Jurkat, Clone E6-1 (cell line): ENCODE results near the gene RCC1.
A peak's percentile ranks its signal among the peaks of the same experiment; 100 is the strongest.
"Not testable (repeated sequence)": the region's sequence is repeated elsewhere in the genome, so short reads cannot be mapped to it uniquely, and the experiment has no call there.

Source experiments
- DNase-seq: peaks from one replicate; pipeline ENCODE4 v3.0.0-alpha.2; 2011; ENCODE audit warnings: low read depth, low spot score
- H3K4me3 ChIP-seq: 2 replicates; pipeline ENCODE4 v1.5.1; 2011; ENCODE audit warnings: mild to moderate bottlenecking, low read length, control low read depth, moderate library complexity

RCC1 gene

DNA sequence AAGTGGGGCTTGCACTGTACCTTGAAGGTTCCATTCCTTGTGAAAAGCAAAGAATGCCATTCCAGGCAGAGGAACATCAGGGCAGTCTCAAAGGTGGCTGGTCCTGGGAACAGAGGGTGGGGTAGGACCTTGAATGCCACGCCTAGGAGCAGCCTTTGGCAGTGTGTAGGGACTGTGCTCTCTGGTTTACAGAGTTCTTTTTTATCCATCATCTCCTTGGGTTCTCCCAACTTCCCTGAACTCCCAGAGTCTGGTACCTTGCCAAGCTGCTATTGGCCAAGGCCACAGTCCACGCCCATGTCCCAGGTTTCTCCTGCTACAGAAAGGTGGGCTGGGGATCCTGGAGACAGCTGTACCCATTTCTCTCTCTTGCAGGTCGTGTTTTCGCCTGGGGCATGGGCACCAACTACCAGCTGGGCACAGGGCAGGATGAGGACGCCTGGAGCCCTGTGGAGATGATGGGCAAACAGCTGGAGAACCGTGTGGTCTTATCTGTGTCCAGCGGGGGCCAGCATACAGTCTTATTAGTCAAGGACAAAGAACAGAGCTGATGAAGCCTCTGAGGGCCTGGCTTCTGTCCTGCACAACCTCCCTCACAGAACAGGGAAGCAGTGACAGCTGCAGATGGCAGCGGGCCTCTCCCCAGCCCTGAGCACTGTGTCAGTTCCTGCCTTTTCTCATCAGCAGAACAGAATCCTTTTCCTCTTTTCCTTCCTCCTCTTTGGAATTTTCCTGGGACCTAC, 31.8 kb downstream of the RCC1 start:
- no peak for DNase-seq

DNA sequence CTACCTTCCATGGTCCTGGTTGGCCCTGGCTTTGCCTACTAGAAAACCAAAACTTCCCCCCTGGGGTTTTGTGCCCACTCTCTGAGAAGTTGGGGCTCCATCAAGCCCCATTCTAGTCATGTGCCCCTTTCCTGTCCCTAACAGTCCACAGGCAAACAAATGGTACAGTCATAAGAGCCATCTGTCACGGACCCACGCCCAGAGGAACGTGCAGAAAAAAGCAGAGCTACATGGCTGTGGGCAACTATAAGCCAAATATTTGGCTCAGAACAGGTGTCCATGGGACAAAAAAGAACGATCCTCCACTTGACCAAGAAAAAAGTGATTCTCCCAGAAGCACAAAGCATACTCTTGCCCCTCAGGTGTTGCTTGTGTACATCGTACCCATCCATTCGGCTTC, 32.4 kb downstream of the RCC1 start:
- DNase-seq: no peak
- no peak overlapping the region for H3K4me3 ChIP-seq

More for the DNA sequence above, 31.8 kb downstream of the RCC1 start:
- H3K4me3 ChIP-seq: no peak overlapping the region

DNA sequence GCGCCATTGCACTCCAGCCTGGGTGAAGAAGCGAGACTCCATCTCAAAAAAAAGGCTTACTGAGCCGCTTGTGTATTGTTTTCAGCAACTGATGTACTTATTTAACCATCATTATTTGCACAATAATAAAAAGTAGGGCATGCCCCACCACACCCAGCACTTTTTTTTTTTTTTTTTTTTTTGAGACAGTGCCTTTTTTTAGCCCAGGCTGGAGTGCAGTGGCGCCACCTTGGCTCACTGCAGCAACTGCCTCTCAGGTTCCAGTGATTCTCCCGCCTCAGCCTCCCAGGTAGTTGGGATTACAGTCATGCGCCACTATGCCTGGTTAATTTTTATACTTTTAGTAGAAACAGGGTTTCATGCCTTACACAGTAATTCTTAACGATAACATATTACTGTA, 34.8 kb downstream of the RCC1 start:
- DNase-seq: no peak
- no peak overlapping the region for H3K4me3 ChIP-seq

DNA sequence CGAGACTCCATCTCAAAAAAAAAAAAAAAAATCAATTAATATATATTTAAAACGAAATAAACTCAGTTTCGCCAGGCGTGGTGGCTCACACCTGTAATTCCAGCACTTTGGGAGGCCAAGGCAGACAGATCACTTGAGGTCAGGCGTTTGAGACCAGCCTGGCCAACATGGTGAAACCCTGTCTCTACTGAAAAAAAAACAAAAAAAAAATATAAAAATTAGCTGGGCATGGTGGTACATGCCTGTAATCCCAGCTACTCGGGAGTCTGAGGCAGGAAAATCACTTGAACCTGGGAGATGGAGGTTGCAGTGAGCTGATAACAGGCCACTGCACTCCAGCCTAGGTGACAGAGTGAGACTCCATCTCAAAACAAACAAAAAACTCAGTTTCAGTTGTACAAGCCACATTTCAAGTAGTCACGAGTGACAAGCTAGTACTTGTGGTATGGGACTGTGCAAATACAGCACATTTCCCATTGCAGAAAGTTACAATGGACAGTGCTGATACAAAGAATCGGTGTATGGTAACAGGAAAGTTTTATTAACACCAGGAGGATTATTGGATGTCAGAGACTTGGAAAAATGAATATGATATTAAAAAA, 35.7 kb downstream of the RCC1 start:
- DNase-seq: not testable (repeated sequence)

DNA sequence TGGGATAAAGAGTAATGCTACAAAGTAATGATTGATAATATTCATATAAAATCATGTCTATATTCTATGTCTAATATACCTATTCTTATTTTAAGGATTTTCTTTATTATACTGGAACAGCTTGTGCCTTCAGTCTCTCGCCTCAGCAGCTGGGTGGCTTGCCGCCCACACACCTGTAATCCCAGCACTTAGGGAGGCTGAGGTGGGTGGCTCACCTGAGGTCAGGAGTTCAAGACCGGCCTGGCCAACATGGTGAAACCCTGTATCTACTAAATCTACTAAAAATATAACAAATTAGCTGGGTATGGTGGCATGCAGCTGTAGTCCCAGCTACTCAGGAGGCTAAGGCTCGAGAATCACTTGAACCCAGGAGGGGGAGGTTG, 39.4 kb downstream of the RCC1 start:
- DNase-seq: no peak
- H3K4me3 ChIP-seq: no peak overlapping the region

More for the DNA sequence above, 35.7 kb downstream of the RCC1 start:
- H3K4me3 ChIP-seq: not testable (repeated sequence)

DNA sequence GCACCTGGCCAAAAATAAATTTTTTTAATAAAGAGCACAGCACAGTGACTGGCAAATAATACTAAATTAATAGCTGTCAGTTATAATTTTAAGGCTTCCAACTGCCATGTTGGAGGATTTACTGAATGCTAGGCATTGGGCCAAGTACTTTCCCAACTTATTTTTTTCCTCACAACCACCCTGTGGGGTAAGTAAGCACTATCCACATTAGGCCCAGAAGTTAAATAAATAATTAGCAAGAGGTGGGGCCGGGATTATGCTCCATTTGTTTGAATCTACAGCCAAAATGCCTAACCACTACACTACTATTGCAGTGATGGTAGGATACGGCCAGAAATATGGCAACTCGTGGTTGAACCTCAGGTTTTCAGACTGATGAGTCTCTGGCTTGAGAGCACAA, 42.5 kb downstream of the RCC1 start:
- DNase-seq: no peak

DNA sequence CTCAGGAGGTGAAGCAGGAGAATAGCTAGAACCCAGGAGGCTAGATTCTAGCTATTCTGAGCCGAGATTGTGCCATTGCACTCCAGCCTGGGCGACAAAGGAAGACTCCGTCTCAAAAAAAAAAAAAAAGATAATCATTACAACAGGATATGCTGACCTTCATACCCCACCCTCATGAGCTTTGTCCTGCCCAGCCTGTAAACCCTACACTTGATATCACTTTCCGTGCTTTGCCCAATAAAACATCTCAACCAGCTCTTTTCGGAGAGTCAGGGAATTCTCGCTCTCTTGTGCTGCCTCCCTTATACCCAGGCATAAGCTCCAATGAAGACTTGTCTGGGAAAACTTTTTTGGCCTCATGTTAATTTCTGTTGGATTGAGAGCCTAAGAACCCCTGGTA, 45.5 kb downstream of the RCC1 start:
- no peak for DNase-seq
- H3K4me3 ChIP-seq: no peak overlapping the region

More for the DNA sequence above, 42.5 kb downstream of the RCC1 start:
- H3K4me3 ChIP-seq: no peak overlapping the region

DNA sequence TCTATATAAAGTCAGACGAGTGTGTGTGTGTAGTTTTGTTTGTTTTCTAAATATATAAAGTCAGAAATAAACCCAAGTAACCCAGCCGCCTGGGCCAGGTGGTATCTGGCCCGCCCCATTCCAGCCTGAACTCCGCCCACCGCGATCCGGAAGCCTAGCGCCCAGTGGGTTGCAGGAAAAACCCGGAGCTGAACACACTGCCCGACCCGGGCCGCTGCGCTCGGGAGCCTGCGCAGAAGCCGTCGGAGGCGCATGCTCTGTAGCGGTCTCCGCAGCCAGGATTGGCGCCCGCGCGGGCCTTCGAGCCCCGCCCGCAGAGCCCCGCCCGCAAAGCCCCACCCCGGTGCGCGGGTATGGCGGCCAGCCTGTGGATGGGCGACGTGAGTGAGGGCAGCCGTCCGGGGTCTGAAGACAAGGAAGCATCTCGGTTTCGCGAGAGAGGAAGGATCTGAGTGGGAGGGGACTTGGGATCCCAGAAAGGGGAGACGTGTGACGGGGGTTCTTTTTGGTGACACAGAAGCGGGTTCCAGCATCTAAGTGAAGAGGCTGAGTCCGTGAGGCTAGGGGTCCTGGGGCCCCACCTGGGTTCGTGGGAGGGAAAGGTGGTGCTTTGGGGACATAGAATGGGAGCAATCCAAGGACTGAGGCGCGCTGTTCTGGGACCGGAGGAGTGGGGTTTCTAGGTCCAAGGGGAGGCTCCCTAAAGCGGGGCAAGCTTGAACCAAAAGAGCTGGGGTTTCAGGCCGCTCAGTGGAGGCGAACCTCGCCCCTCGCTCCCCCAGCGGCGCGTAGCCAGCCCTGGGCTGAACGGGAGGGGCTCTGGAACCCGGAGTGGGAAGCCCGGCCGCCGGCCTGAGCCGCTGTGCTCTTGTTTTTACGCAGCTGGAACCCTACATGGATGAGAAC, 47.2 kb downstream of the RCC1 start, which contains the start of gene TRNAU1AP:
TSS of gene TRNAU1AP (plus strand) at position 328 of the 906 bp plus-strand sequence. CDS start at position 354, 26 bp downstream.
- H3K4me3 ChIP-seq: peak within 1 kb of the TSS; percentile 93
- DNase-seq: peak; percentile 94

DNA sequence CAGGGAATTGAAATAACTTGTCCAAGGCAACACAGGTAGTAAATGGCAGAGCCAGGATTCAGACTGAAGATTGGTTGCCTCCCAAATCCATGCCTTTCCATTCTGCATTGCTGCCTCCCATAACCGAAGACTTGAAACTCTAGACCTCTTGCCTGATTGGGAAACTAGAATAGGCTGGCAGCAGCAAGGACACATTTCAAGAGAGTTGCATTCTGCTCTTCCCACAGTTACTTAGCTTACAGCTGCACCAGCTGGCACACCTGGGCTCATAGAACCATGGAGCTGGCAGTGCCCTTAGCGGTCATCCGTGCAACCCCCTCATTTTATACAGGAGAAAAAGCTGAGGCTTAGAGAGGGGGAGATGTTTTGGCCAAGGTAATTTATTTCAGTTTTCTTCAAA, 55.0 kb downstream of the RCC1 start:
- no peak for DNase-seq
- H3K4me3 ChIP-seq: no peak overlapping the region

DNA sequence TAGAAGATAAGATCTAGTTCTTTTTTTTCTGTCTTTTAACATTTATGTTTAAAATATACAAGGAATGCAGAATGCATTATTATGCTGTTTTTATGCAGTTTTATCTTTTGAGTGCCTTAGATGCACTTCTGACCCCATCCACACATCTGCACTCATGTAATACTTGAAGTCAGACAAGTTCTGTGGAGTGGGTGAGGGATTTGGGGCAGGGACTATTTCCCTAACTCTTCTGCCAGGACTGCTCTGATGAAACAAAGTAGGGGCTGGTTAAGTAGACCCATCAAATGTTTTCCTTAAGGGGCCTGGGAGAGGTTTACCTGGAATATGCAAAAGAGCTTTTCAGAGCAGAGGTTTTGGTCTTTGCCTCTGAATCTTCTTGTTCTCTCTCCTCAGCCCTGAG, 58.5 kb downstream of the RCC1 start:
- no peak for DNase-seq
- no peak overlapping the region for H3K4me3 ChIP-seq

DNA sequence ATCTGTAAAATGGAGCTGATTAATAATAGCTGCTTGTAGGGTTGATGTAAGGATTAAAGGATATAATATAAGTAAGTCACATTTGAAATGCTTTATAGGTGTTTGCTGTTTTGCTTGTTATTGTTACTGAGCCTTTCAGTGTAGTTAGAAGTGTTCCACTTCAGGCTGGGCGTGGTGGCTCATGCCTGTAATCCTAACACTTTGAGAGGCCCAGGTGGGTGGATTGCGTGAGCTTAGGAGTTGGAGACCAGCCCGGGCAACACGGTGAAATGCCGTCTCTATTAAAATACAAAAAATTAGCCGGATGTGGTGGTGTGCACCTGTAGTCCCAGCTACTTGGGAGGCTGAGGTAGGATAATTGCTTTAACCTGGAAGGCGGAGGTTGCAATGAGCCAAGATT, 59.2 kb downstream of the RCC1 start:
- H3K4me3 ChIP-seq: no peak overlapping the region
- DNase-seq: no peak

DNA sequence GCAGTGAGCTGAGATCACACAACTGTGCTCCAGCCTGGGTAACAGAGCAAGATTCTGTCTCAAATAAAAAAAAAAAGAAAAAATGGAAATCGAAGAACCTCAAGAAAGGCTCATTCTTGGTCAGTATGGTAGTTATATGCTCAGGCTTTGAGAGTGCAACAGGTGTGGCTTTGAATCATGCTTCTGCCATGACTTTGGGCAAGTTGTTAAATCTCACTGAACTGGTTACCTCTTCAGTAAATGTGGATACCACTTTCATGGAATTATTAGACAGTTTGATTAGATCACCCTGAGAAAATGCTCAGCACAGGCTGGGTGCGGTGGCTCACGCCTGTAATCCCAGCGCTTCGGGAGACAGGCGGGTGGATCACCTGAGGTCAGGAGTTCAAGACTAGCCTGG, 59.9 kb downstream of the RCC1 start:
- no peak overlapping the region for H3K4me3 ChIP-seq

DNA sequence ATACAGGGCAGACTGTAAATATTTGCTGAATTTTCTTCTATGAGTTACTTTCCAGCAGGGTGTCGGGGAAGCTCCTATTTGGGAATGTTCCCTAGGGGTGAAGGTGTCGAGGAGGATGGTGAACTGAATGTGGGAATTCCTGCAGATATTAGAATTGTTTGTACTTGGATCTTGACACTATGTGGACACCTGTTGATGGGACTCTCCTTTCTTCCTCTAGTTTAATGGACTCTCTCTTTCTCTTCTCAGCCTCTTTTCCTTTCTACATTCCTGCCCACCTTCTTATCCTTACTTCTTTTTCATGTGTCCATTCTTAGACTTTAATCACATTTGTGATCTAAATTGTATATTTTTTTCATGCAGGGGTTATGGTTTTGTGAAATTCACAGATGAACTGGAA, 61.1 kb downstream of the RCC1 start:
- DNase-seq: no peak
- H3K4me3 ChIP-seq: no peak overlapping the region

More for the DNA sequence above, 59.9 kb downstream of the RCC1 start:
- DNase-seq: no peak

DNA sequence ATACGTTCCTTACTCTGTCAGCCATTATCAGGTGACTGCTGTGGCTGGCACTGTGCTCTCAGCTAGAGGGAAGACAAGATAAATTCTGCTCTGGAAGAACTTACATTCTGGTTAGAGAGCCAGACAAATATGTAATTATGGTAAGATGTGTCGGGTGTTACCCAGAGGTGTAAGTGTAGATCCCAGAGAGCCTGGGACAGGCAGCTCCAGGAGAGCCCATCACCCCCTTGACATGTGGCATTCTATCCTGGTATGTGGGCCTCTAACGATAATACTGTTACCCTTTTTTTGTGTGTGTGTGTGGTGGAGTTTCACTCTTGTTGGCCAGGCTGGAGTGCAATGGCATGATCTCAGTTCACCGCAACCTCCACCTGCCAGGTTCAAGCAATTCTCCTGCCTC, 66.1 kb downstream of the RCC1 start:
- no peak for DNase-seq
- no peak overlapping the region for H3K4me3 ChIP-seq

DNA sequence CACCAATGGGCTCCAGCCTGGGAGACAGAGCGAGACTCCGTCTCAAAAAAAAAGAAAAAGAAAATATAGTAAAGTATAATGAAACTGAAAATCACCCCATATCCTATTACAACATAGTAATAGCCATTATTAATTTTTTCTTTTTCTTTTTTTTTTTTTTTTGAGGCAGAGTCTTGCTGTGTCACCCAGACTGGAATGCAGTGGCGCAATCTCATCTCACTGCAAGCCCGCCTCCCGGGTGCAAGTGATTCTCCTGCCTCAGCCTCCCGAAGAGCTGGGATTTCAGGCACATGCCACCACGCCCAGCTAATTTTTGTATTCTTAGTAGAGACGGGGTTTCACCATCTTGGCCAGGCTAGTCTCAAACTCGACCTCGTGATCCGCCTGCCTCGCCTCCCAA, 67.0 kb downstream of the RCC1 start:
- not testable (repeated sequence) for DNase-seq, H3K4me3 ChIP-seq

DNA sequence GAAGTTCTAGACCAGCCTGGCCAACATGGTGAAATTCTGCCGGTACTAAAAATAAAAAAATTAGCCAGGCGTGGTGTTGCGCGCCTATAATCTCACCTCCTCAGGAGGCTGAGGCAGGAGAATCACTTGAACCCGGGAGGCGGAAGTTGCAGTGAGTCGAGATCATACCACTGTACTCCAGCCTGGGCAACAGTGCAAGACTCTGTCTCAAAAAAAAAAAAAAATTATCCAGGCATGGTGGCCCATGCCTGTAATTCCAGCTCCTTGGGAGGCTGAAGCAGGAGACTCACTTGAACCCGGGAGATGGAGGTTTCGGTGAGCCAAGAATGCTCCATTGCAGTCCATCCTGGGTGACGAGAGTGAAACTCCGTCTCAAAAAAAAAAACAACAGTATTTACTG, 67.7 kb downstream of the RCC1 start:
- DNase-seq: no peak
- no peak overlapping the region for H3K4me3 ChIP-seq

DNA sequence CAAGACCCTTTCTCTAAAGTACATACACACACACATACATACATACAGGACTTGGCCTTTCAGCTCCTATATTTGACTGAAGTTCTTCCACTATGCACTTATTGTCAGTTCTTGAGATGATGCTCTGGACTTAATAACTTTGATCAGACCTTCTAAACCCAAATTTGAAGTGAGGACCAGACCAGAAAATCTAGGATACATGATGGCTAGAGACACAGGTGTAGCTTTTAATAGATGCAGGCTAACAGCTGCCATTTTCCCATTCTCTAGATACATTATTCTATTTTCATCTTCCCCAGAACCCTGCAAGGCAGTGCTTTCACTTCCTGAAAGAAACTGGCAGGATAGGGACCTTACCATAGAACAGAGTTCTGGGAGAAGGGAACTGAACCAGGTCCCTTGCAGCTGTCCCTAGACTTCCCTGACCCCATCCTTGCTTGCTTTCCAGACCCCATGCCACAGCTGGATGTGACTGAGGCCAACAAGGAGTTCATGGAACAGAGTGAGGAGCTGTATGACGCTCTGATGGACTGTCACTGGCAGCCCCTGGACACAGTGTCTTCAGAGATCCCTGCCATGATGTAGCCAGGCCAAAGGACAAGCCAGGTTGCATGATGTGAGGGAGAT, 71.3 kb downstream of the RCC1 start:
- DNase-seq: no peak
- H3K4me3 ChIP-seq: no peak overlapping the region

DNA sequence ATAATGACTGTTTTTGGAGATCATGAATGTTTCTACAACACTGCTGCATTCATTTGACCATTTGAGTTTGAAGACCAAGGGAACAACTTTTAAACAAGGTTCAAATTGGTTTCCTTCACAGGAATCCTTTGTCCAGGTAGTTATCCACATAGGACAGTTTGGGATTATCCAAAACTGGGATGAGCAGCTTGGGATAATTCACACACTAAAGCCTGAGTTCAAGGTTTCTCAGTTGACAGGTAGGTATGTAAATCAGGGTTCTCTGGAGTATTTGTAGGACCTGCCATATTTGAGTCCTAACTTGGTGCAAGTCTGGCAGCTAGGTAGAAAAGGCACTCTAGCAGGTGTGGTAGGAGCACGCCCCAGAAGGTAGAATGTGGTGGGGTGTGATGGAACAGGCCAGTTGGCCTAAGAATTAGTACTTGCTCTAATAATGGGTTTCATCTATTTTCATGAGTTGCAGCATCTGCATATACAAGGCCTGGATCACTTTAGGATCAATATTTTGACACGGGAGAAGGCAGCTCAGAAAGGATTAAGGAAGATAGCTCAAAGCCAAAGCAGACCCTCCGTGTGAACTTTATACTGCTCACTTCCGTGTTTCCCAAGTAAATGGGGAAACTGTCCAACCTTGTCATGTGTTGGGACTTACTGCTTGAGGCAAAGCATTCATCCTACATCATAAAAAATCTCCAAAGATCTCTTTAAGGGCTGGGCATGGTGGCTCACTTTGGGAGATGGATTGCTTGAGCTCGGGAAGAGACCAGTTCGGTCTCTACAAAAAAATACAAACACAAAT, 72.1 kb downstream of the RCC1 start:
- H3K4me3 ChIP-seq: no peak overlapping the region

More for the DNA sequence above, 72.1 kb downstream of the RCC1 start:
- DNase-seq: no peak
